IPS-18a (cell line): ENCODE data around the gene CCDC92B.
"Not testable (repeated sequence)": the region's sequence is repeated elsewhere in the genome, so short reads cannot be mapped to it uniquely, and the experiment has no call there.

Experiments used
- H3K27ac ChIP-seq: one replicate; pipeline ENCODE4 v1.5.1; 2013; ENCODE audit warnings: low read length
- H3K27me3 ChIP-seq: one replicate; pipeline ENCODE4 v1.6.1; 2013; ENCODE audit warnings: mild to moderate bottlenecking, low read length; ENCODE audit not compliant: control insufficient read depth, insufficient read depth
- H3K36me3 ChIP-seq: one replicate; pipeline ENCODE4 v1.6.1; 2013; ENCODE audit warnings: low read depth, low read length; ENCODE audit not compliant: control insufficient read depth
- H3K4me1 ChIP-seq: one replicate; pipeline ENCODE4 v1.6.1; 2013; ENCODE audit warnings: low read depth, low read length; ENCODE audit not compliant: control insufficient read depth
- H3K4me3 ChIP-seq: one replicate; pipeline ENCODE4 v1.5.1; 2013; ENCODE audit warnings: low read length
- H3K9ac ChIP-seq: one replicate; pipeline ENCODE4 v1.6.1; 2013; ENCODE audit warnings: mild to moderate bottlenecking, low read length, moderate library complexity
- H3K9me3 ChIP-seq: one replicate; pipeline ENCODE4 v1.6.1; 2013; ENCODE audit warnings: low read depth, low read length; ENCODE audit not compliant: control insufficient read depth

CCDC92B gene

DNA sequence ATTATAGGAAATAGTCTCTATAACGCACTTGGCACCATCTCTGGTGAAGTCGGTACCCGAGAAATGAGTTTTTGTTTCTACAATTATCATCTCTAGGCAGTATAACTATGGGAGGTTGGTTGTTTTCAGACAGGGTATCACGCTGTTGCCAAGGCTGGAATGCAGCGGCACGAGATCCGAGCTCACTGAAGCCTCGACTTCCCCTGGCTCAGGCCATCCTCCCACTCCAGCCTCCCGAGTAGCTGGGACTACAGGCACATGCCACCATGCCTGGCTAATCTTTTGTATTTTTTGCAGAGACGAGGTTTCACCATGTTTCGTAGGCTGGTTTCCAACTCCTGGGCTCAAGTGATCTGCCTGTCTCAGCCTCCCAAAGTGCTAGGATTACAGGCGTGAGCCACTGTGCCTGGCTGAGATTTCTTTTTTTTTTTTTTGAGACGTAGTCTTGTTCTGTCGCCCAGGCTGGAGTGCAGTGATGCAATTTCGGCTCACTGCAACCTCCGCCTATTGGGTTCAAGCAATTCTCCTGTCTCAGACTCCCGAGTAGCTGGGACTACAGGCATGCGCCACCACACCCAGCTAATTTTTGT lies 50.1 kb downstream of the CCDC92B start:
- H3K27me3 ChIP-seq, H3K9ac ChIP-seq, H3K4me3 ChIP-seq, H3K27ac ChIP-seq, H3K4me1 ChIP-seq, H3K9me3 ChIP-seq: not testable (repeated sequence)
- peaks cover 18% of the 10 kb centered on the region for H3K36me3 ChIP-seq

DNA sequence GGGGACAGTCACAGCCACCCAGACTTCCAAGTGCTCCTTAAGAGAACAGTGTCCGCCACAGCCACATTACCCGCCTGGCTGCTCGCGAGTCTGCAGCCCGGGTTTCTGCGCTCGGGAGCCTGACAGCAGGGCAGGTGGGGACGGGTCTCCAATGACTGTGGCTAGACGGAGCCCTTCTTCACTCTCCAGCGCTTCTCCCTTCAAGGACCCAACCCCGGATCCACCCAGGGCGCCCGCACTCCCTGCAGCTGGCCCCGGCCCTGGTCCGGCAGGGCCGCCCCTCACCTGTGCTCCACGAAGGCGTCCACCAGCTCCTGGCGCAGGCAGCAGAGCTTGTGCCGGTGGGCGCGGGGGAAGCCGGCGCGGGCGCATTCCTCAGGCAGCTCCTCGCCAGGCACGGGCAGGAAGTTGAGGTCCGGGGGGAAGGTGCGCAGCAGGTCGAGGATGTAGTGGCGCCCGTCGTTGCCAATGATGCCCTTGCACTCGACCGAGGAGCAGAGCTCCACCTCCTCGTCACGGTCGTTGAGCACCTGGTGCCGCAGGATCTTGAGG lies 51.8 kb downstream of the CCDC92B start:
- no peaks in the 10 kb centered on the region for H3K4me1 ChIP-seq
- peaks cover 16% of the 10 kb centered on the region for H3K36me3 ChIP-seq

DNA sequence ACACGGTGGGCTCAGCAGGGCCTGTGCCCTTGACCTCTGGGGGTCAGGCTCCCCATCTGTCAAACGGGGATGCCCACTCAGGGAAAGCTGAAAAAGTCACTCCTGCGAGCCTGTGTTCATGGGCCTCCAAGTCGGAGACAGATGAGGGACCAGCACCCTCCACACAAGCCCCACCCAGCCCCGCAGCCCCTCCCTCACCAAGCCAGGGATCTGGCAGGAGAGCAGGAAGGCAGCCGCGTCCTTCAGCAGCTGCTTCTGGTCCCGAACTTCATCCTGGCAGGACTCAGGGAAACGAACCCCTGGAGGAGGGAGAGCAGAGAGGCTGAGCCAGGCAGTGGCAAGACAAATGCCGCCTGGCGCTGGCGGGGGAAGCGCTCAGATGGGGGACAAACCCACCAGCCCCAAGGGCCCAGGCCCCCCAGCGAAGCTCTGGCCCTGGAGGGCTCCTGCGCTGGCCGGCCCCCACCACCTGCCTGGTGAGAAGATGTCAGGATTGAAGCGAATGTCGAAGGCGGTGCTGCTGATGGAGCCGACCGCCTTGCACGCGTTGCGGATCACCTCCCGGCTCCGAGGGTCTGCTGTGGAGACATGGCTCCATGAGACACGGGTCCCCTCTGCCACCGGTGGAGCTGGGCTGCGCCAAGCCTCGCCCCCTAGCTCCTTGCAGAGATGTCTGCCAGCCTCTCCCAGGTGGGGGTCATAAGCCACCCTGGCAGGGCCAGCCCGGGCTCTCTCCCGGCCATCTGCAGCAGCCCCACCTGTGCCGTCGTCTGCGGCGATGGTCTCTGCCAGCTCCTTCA lies 53.3 kb downstream of the CCDC92B start:
- Histone ChIP-seq H3K4me1 (no peaks in the 10 kb centered on the region), H3K27me3 (no peaks in the 10 kb centered on the region), H3K4me3 (no peak overlapping the region), H3K9me3 (no peaks in the 10 kb centered on the region), H3K27ac (no peak overlapping the region), H3K9ac (no peak overlapping the region), H3K36me3 (peaks cover 16% of the 10 kb centered on the region)

More for the DNA sequence above, 51.8 kb downstream of the CCDC92B start:
- Histone ChIP-seq H3K9ac (no peak overlapping the region), H3K27me3 (no peaks in the 10 kb centered on the region), H3K4me3 (no peak overlapping the region), H3K27ac (no peak overlapping the region), H3K9me3 (no peaks in the 10 kb centered on the region)

DNA sequence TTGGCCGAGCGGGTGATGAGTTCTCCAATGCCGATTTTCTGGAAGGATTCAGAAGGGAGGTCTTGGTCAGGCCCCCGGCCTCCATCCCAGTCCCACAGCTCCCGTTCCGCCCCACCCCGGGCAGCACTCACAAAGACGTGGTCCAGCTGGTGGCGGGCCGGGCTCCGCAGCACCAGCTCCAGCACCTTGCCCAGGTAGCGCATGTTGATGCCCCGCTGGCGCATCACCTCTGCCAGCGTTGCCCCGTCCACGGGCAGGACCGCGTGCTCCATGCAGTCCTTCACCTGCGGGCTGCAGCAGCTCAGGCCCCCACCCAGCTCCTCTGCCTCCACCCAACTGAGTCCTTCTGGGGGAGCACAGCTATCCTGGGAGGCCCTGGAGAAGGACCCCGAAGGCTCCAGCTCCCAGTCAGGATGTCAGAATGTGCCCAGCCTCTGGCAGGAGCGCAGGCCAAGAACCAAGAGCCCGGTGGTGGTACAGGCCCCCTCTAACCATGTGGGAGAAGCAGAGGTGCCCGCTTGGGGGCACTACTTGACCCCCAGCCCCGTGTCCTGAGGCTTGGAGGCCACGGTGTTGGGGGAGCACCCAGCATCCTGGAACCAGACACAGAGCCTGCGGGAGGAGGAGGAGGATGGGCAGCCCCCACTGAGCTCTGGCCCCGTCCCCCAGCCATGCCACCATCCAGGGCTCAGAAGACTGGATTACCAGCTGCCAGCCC lies 54.0 kb downstream of the CCDC92B start:
- Histone ChIP-seq H3K27ac (no peak overlapping the region), H3K4me1 (no peaks in the 10 kb centered on the region), H3K4me3 (no peak overlapping the region), H3K9me3 (no peaks in the 10 kb centered on the region), H3K27me3 (no peaks in the 10 kb centered on the region), H3K36me3 (peaks cover 16% of the 10 kb centered on the region), H3K9ac (no peak overlapping the region)

DNA sequence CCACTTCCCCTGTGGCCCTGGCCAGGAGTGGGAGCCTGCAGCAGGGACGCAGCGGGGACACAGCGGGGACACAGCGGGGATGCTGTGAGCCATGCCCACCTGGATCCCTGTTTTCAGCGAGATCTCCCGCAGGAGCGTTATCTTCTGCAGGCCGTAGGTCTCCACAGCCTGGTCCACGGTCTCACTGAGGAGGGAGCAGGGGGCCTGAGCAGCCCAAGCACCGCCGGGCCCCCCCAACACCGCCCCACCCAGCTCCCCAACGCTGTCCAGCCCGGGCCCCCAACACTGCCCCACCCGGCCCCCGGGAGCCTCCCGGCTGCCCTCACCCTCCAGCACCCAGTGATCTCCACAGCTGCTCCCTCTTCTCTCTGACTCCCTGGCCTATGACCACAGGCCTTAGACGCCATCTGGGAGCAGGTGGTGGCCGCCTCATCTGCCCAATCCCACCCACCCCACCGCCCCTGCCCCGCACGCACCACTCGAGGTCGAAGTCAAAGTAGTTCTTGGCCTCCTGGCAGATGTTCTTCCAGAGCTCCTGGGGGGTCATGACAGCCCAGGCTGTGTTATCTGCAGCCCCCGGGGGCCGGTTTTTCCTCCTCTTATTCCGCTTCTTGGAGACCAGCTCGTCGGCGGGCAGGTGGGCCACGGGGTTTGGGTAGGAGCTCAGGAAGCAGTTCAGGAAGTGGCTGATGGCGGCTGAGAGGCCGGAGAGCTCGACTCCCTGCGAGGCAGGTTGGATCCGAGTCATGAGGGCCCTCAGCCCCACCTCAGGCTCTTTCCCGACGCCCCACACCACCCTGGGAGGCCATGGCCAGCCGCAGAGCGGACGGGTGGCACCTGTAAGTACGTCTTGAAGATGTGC lies 54.8 kb downstream of the CCDC92B start:
- H3K9ac ChIP-seq = no peak overlapping the region
- H3K4me1 ChIP-seq = no peaks in the 10 kb centered on the region
- no peaks in the 10 kb centered on the region for H3K27me3 ChIP-seq
- peaks cover 16% of the 10 kb centered on the region for H3K36me3 ChIP-seq
- no peak overlapping the region for H3K4me3 ChIP-seq
- H3K27ac ChIP-seq = no peak overlapping the region
- no peaks in the 10 kb centered on the region for H3K9me3 ChIP-seq

DNA sequence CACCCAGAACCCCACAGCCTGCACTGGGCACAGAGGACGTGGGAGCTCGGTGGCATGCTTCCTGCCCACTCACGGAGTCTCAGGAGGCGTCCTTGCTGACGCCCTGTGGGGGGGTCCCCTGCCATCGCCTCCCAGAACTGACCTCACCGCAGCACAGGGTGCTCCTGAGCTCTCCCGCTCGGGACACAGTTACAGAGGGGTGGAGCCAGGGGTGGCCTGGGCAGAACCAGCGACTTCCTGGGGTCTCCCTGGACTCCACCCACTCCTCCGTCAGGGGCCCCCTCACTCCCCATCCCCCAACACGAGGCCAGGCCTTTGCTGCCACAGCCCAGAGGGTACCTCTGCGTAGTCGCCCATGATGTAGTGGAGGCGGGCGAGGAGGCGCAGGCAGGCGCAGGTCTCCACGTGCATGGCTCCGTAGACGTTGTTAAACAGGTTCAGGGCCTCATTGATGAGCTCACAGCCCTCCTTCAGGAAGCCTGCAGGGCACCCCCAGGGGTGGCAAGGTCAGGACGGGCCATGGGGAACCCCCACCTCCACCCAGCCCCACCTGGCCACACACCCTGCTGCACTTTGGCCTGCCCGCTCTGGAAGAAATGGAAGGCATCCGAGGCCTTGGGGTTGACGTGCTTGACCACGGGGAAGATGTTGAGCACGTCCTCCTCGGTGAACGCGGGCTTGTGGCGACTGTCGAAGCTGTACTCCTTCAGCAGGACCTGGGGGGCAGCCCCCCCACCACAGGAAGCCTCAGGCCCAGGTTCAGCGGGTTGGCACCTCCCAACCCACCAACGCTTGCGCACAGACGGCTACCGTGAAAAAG lies 55.7 kb downstream of the CCDC92B start:
- Histone ChIP-seq H3K4me3 (no peak overlapping the region), H3K9ac (no peak overlapping the region), H3K4me1 (no peaks in the 10 kb centered on the region), H3K27me3 (no peaks in the 10 kb centered on the region), H3K36me3 (peaks cover 16% of the 10 kb centered on the region), H3K27ac (no peak overlapping the region), H3K9me3 (no peaks in the 10 kb centered on the region)

DNA sequence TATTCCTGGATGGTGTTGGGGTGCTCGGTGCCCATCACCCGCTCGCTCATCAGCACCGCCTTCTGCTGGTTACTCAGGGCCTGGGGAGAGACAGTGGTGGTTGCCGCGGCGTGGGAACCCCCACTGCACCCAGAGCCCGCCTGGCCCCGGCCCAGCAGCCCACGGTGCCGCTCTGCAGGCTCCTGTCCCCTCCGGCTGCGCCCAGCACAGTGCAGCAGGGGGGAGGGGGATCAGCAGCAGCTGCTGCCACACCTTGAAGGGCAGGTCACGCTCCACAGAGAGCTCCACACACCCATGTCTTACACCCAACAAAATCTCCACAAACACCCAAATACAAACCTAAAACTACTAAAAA lies 56.7 kb downstream of the CCDC92B start:
- Histone ChIP-seq H3K4me3 (no peak overlapping the region), H3K36me3 (peaks cover 16% of the 10 kb centered on the region), H3K9me3 (no peaks in the 10 kb centered on the region), H3K4me1 (no peaks in the 10 kb centered on the region), H3K27me3 (no peaks in the 10 kb centered on the region), H3K27ac (no peak overlapping the region), H3K9ac (no peak overlapping the region)

DNA sequence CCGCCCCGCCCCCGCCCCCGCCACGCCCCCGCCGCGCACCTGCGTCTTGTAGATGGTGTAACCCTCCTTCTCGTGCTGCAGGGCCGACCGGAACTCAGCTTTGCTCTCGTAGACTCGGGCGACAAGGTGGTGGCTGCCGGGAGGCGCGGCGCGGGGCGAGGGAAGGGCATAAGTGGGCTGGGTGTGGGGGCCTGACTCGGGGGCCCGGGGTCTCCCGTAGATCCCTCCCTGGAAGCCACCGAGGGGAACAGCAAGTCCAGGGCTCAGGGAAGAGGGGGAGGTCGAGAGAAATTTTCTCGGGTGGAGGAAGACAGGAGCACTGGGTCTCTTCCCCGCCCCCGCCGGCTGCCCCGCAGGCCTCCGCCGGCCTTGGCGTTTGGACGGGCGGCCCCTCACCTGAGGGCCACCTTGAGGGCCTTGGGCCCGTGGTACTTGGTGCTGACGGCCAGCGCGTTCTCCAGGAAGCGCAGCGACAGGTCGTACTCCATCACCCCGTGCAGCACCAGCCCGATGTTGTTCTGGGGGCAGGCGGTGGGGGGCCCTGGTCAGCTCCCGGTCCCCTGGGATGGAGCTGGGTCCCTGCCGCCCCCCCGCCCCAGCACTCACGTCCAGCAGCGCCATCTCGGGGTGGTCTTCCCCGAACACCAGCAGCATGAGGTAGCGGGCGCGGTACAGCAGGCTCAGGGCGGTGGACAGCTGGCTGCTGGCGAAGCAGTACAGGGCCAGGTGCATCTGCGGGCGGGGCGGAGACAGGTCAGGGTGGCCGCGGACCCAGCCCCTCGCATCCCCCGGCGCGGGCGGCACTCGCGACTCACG lies 57.3 kb downstream of the CCDC92B start:
- Histone ChIP-seq H3K4me1 (no peaks in the 10 kb centered on the region), H3K27me3 (no peaks in the 10 kb centered on the region), H3K9me3 (no peaks in the 10 kb centered on the region), H3K4me3 (no peak overlapping the region), H3K27ac (no peak overlapping the region), H3K36me3 (peaks cover 16% of the 10 kb centered on the region), H3K9ac (no peak overlapping the region)

DNA sequence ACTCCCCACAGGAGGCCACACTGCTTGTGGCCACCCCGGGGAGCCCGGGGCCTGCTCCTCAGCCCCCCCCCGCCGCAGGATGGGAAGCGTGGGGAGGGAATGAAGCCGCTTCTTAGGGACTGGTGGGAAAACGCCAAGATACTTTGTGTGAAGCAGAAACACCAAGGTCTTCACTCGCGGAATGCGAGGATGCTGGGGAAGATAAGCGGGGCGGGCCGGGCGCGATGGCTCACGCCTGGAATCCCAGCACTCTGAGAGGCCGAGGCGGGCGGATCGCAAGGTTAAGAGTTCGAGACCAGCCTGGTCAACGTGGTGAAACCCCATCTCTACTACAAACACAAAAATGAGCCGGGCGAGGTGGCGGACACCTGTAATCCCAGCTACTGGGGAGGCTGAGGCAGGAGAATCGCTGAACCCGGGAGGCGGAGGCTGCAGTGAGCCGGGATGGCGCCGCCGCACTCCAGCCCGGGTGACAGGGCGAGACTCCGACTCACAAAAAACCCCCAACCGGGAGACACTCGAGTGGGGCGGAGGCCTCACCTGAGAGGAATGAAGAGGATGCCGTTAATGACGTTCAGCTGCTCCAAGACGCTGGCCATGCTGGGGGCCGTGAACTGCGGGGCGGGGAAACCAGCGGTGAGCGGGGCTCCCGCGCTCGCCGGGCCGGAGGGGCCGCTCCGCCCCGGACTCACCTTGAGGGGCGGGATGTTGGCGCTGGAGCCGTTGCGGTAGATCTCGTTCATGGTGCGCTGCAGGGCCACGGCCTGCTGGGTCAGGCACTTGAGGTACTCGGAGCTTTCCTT lies 58.2 kb downstream of the CCDC92B start:
- peaks cover 9% of the 10 kb centered on the region for H3K36me3 ChIP-seq
- no peaks in the 10 kb centered on the region for H3K9me3 ChIP-seq
- no peaks in the 10 kb centered on the region for H3K4me1 ChIP-seq
- no peak overlapping the region for H3K27ac ChIP-seq
- no peaks in the 10 kb centered on the region for H3K27me3 ChIP-seq
- H3K4me3 ChIP-seq = no peak overlapping the region
- H3K9ac ChIP-seq = no peak overlapping the region
